22Rv1 (cell line): ENCODE data around the gene AKAP6.

ENCODE experiments used
- CTCF ChIP-seq: fragments of 450-650 bp; IDR thresholded peaks from 2 replicates; pipeline ENCODE4 v1.5.1; 2017; ENCODE audit warnings: mild to moderate bottlenecking
- ZFX ChIP-seq: fragments of 450-650 bp; IDR thresholded peaks from 2 replicates; pipeline ENCODE4 v1.6.1; 2017; ENCODE audit warnings: antibody characterized with exemption, borderline replicate concordance

GRCh38 chr14:32349322-32349721 is 20.2 kb downstream of the AKAP6 start:
- TF ChIP-seq CTCF (no peak), ZFX (no peak)
